GM20431 (cell line): ENCODE measurements around the gene MTX3.

Experiments used
- in situ Hi-C: fragments of 300-500 bp; cut with MseI, MboI; formaldehyde crosslinking; loops from one replicate; pipeline ENCODE4 v1.15.0; 2020; ENCODE audit warnings: low sequenced_read_pairs; ENCODE audit not compliant: unreplicated experiment

MTX3 gene

GRCh38 chr5:79990598-79991507 lies at the start of gene MTX3:
TSS of gene MTX3 (minus strand) at chr5:79991262. CDS start at chr5:79991238, 24 bp downstream.
- in situ Hi-C loops = no loop called here

GRCh38 chr5:80039650-80040049 lies 48.6 kb upstream of the MTX3 start:
- in situ Hi-C loops = no loop called here

DNA sequence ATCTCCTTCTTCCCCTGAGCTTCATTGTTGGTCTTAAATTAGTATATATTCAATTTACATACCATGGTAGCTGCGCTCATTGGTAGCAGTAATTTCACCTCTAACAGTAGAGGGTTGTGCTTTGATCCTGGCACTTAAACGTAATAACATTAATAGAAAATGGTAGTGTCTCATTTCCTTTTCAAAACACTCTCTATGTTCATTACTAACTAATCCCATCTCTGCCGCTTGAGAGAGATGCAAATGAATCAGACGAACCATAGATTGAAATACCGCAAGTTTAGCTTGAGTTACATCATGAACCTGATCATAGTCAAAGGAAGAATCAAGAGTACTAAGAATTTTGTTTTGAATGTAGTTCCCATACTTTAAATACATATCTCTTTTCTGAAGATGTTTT lies 46.3 kb upstream of the MTX3 start:
- in situ Hi-C loops = no loop called here

DNA sequence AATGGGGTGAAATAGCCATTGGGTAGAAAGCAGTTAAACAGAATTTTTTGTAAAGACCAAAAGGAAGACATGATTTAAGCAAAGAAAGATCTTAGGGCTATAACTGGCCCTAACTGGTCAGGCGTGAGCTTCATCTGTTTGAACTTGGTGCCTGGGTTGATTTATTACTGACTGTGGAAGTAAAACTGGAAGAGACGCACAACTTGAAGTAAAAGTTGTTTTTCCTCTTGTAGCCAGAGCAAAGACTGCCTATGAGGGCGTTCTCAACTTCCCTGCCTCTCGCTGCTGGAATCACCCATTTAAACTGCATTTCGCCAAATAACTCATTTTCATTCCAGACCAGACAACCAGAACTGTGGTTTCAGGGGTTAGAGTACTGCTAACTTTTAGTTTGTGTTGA lies 45.6 kb upstream of the MTX3 start:
- in situ Hi-C loops = no loop called here

DNA sequence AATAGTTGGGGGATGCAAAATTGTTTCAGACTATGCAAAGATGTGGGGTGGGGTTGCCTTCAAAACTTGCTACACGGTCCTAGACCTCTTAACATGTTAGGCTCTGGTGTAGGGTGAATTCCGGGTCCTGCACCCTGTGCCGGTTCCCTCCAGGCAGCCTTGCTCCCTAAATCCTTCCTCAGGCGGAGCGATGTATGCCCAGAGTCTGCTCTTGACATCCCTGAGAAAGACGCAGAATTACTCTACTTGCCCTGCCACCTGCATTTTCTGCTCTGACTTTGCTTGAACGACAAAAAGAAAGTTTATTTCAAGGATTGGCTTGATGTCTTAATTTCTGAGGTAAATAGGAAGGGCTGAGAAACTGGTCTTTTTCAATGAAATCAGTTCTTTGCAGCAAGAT lies 44.8 kb upstream of the MTX3 start:
- in situ Hi-C loops = no loop called here

- in situ Hi-C loops = no loop called here
Measured at GRCh38 chr5:80034962-80035821, 44.1 kb upstream of the MTX3 start, which contains the start of gene THBS4. TSS of gene THBS4 (plus strand) at chr5:80035348. CDS start at chr5:80035538, 190 bp downstream.

DNA sequence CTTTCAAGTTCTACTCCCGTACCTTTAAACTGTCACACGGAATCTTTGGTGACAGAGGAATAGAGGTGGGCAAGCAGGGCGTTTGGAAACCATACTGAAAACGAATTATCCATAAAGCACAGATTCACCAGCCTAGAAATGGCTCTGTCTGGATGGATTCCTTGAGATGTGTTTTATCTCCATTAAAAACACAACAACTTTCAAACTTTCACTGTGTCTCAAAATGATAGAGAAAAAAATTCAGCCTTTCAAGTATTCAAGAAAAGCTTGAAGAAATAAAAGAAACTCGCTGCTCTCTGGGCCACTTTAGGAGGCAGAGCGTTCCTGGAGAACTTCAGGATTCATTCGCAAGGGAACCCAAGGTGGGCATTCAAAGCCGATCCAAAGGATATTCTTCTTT lies 43.5 kb upstream of the MTX3 start:
- in situ Hi-C loops = no loop called here

DNA sequence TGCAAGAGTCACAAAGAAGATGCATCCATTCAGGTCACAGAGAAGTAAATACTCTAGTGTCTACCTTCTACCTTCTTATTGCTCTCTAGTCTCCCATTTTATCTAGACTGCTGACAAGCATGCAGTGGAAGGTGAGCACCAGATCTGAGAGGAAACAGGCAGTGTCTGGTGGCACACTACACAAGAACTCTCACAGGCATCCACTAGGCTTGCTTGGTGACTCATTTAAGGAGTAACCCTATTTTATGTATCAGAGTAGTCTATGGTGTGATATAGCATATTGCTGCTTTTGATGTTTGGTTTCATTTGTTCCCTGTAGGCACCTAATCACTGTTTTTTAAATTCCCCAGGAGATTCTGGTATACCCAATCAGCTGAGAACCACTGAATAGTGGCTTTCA lies 42.5 kb upstream of the MTX3 start:
- in situ Hi-C loops = no loop called here

DNA sequence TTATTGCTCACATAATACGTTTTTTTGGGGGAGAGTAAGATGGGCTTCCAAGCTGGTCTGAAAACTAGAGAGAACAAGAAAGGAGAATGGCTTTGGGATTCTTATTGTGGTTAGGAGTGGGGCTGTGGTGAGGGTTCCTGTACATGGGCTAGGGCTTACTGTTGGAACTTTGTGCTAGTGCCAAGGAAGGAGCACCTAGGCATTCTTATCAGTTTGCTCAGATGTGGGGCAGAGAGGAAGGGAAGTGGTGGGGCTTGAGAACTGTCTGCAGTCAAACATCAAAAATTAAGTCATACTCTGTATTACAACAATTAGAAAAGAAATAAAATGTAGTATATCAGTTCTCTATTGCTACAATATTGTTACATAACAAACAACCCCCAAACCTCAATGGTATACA lies 40.0 kb upstream of the MTX3 start:
- in situ Hi-C loops = no loop called here

DNA sequence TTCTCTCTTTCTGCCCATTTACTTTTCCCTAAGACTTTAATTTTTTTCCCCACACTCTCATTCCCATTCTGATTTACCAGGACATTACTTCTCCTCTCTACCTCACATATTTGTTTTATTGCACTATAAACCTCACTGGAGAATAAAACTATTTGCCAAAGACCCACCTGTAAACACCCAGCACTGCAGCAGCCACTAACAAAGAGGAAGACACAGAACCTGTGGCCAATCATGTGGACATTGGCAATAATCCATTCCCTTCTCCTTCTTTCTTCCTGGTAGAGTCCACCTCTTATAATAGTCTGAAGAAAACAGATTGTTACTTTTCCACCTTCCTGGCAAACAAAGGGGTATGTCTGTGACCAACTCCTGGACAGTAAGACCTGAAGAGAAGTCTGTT lies 35.8 kb upstream of the MTX3 start:
- in situ Hi-C loops = no loop called here

DNA sequence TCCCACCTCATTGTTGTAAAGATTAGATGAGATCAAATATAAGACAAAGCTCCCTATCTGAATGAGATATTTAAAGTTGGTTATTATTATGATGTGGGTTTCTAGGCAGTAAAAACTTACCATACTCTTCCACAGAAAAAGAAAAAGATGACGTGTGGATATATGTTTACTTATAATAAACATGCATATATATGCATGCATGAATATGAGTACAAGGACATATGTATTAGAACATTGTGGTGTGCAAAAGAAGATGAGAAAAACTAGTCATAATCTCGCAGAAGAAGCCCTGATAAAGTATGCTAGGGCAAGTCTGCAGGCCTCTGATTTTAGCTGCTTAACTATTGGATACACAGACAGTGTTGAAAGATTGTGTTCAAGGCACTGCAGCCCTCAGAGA lies 34.0 kb upstream of the MTX3 start:
- in situ Hi-C loops = no loop called here

DNA sequence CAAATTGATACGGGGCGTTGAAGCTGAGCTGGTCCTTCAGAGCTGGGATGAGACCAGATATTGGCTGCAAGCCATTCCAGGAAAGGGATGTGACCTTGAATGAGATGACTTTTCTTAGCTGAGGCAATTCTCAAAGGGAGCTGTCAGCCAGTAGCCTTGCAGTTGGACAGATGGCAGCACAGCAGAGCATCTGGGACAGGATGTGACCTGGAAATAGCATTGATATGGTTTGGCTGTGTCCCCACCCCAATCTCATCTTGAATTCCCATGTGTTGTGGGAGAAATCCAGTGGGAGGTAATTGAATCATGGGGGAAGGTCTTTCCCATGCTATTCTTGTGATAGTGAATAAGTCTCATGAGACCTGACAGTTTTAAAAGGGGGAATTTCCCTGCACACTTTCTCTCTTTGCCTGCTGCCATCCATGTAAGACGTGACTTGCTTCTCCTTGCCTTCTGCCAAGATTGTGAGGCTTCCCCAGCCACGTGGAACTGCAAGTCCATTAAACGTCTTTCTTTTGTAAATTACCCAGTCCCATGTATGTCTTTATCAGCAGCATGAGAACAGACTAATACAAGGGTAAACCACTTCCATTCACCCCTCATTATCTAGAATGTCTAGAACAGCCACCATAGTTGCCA lies 19.8 kb upstream of the MTX3 start:
- in situ Hi-C loops = no loop called here

DNA sequence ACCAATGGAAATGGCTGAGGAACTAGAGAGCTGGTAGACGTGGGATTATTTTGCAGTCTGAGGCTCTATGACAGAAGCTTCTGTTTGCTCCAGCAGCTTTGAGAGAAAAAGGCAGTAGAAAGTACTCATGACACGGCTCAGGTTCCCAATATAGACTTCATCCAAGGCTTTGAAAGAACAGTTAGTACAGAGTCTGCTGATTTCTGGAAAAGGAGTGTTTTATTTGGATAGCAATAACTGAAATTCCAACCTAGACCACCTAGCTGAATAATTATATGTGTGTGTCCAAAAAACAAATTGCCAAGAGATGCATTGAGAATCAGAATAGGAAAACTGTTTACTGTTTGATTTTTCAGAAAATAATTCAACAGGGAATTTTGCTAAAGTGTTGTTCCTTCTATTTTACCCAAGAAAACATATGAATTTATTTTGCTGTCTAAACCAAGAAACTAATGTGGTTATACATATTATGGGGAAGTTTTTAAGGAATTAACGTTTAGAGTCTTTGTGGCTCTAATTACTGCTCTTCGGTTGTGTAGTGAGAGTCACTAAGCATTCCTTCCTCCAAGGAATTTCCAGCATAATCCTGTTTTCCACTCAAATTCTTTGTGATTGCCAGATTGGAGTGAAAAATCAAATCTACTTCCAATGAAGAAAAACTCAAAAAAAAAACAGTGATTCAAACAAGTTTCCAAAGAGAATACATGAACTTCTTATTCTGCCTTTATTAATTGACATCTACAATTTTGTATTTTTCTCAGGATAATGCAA lies 18.1 kb upstream of the MTX3 start:
- in situ Hi-C loops = no loop called here

DNA sequence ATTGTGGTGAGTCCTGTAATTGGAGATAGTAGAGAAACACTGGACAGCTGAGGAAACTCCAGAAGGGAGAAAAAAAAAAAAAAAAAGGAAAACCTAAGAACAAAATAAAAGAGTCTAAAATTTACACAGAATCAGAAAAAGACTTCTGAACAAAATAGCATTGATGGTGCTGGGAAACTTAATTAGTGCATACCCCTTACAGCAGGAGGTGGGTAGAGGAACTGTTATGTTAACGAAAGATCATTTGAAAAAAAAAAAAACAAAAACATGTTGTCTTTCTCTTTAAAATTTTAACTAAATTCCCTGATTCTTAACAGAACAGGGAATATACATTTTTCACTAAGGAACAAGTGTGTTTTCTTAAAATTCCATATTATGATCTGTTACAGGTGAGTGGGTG lies 11.6 kb upstream of the MTX3 start:
- in situ Hi-C loops = no loop called here

DNA sequence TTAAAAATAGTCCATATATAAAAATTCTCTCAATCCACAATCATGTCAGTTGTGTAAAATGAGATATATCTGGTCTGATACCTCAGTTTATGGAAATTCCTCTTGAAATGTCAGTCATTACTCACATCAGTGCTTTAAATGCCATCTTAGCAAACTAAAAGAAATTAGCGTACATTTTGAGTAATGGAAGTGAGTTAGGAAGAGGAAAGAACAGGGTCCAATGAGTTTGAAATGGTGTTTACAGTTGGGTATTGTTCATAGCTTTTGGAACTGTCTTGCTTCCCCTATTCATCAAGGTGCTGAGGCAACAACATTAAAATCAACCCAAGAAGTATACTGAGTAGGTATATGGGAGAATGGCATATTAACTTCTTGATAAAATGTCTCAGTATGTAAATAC lies 8.7 kb upstream of the MTX3 start:
- in situ Hi-C loops = no loop called here

DNA sequence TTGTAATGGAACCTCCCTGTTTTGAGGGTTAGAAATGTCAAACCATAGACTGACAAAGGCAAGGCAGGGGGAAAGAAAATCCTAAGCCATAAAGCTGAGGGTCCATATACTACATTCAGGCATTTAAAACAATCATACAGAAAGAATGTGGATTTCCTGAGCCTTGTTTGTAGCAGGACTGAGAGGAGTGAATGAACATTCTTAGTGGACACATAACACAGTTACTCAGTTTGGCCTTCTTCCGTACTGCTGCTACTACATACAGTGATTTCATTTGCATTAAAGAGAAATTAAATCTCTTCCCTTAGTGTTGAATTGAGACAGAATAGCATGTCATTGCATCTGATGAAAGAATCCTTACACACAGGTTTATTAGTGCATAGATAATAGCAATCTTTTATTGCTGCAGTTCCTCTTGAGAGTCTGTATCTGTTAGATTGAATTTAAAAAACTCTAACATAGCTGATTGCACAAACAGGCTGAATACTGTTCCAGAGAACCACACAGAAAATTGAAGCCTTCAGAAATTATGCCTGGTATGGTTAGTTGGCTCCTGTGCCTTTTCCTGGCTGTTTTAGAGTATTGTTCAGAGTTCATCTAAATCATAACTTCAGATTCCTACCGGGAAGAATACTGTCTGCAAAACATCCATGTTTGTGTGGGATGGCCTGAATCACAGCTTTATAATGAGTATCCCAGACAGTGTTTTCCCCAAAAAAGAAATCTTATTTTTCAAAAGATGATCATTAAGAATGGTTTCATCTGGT lies 2.0 kb upstream of the MTX3 start:
- in situ Hi-C loops = no loop called here

DNA sequence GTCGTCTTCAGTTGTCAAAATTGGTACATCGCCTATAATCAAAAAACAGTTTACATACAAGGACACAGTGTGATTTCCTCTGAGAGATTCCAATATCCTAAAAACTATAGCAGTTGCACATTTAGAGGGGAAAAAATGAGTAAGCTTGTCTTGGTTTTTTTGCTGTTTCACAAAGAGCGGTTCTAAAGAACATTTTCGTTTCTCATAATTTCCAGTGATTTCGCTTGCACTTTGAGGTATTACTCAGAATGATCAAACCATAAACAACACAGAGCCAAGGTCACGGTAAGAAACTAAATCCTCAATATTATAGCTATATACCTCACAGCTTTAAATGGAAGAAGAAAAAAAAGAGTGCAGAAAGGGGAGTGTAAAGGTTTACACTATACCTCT lies 861 bp downstream of the MTX3 start:
- in situ Hi-C loops = no loop called here

DNA sequence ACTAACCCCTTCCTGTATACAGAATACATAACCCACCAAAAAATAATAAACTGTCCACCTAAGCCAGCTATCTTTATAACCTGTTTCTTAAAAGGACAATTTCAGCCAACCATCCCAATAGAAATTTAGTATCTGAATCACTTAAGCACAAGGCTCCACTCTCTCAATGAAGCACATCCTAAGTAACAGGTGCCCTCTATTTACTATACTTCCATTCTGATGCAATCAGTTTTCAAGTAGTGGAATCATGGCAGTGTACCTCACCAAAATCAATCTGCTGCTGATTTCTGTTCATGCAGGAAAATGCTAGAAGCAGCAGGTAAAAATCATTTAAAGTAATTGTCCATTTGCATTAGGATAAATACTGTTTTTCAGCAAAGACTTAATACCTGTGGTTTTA lies 4.8 kb downstream of the MTX3 start:
- in situ Hi-C loops = no loop called here

DNA sequence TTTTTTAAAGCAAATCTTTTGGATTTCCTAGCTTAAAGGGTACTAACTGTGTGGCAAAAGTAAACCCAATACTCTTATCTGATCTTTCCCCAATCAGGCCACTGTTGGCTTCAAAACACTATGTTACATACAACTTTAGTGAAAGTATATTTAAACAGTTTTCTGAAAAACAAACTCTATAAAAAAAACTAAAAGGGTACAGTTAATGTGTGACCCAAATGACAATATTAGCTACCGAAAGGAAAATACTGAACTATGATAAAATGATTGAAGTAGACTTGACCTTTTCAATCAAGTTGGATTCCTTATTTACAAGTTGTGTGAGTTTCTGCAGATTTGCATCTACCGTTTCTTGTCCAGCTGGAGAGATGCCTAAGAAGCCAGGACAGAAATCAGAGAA lies 5.8 kb downstream of the MTX3 start:
- in situ Hi-C loops = no loop called here
